A549 (cell line): ENCODE measurements around the gene LRRN4CL. TPM values are rescaled to one million over a fixed set of nuclear protein-coding genes. Genes with fewer than 3 reads are reported as not detected.
A peak's percentile ranks its signal among the peaks of the same experiment; 100 is the strongest.

Experiments used
- ATAC-seq, 2 experiments: fragments of 200-7000 bp in 1 of 2; fragments of >200 bp in 1 of 2; cut with Nextera tagmentation in 1 of 2; cut with Tn5 transposase in 1 of 2; 3 replicates each; pipeline versions ENCODE4 v1.8.0 to v1.9.1; 2018 to 2020; ENCODE audit warnings: mild to moderate bottlenecking in 1 of 2, moderate library complexity in 1 of 2
- CTCF ChIA-PET: fragments of 300-600 bp; sonication (Branson Sonifier 250); formaldehyde crosslinking; extraction: SDS; loops from one replicate; lab custom pipeline; 2021; ENCODE audit warnings: antibody characterized with exemption, inconsistent platforms; lab: Yijun Ruan, JAX
- POLR2A ChIA-PET: fragments of 350-600 bp; formaldehyde crosslinking; extraction: SDS; loops from one replicate; lab custom pipeline; 2021; ENCODE audit warnings: antibody characterized with exemption, inconsistent platforms; lab: Yijun Ruan, JAX
- DNase-seq, 2 experiments: peaks; one replicate each; pipeline versions ENCODE4 v3.0.0 to v3.0.0-alpha.2; 2011 to 2016; ENCODE audit warnings: low read depth in 1 of 2, low spot score in 1 of 2
- FAIRE-seq: peaks from 2 replicates; lab custom pipeline; 2011; peaks lifted over from hg19 to GRCh38; lab: Jason Lieb, UNC
- H3K27ac ChIP-seq, 2 experiments: fragments of >200 bp; sonication (Bioruptor Twin); formaldehyde crosslinking; 3 replicates each; pipeline ENCODE4 v1.5.1; 2016 to 2017
- H3K4me1 ChIP-seq: fragments of >200 bp; sonication (Bioruptor Twin); formaldehyde crosslinking; 3 replicates; pipeline ENCODE4 v1.6.1; 2016
- H3K4me2 ChIP-seq: fragments of >200 bp; sonication (Bioruptor Twin); formaldehyde crosslinking; 3 replicates; pipeline ENCODE4 v1.6.1; 2016
- H3K4me3 ChIP-seq: fragments of >200 bp; sonication (Bioruptor Twin); formaldehyde crosslinking; 3 replicates; pipeline ENCODE4 v1.5.1; 2016
- H3K9me3 ChIP-seq: fragments of >200 bp; sonication (Bioruptor Twin); formaldehyde crosslinking; 3 replicates; pipeline ENCODE4 v1.6.1; 2016
- CBX2 ChIP-seq: fragments of 200-600 bp; sonication (generic); IDR thresholded peaks from 2 replicates; pipeline ENCODE4 v1.6.1; 2016; ENCODE audit warnings: low read depth, mild to moderate bottlenecking, borderline replicate concordance
- CBX8 ChIP-seq: fragments of 200-600 bp; sonication (generic); IDR thresholded peaks from 2 replicates; pipeline ENCODE4 v1.6.1; 2016
- CEBPB ChIP-seq, 2 experiments: fragments of >200 bp in 1 of 2; sonication (Bioruptor Twin) in 1 of 2; formaldehyde crosslinking in 1 of 2; IDR thresholded peaks; 2 replicates each; pipeline ENCODE4 v1.6.1; 2012 to 2016
- CHD4 ChIP-seq: fragments of 200-600 bp; sonication (generic); IDR thresholded peaks from 2 replicates; pipeline ENCODE4 v1.6.1; 2016; ENCODE audit warnings: antibody characterized with exemption, mild to moderate bottlenecking, borderline replicate concordance
- E2F6 ChIP-seq: IDR thresholded peaks from 2 replicates; pipeline ENCODE4 v1.6.1; 2012; ENCODE audit warnings: low read depth, borderline replicate concordance
- EHMT2 ChIP-seq: fragments of 200-600 bp; sonication (generic); IDR thresholded peaks from 2 replicates; pipeline ENCODE4 v1.6.1; 2016; ENCODE audit warnings: antibody characterized with exemption, low read depth, mild to moderate bottlenecking, moderate library complexity
- HDAC2 ChIP-seq: fragments of 200-600 bp; sonication (generic); IDR thresholded peaks from 2 replicates; pipeline ENCODE4 v1.6.1; 2016
- HEYL ChIP-seq: fragments of 250-450 bp; sonication (Bioruptor Pico); IDR thresholded peaks from 2 replicates; pipeline ENCODE4 v1.8.0; 2021; ENCODE audit warnings: mild to moderate bottlenecking, moderate library complexity
- JUNB ChIP-seq: fragments of >200 bp; sonication (Bioruptor Twin); formaldehyde crosslinking; IDR thresholded peaks from 2 replicates; pipeline ENCODE4 v1.6.1; 2016
- NFE2L2 ChIP-seq: fragments of 150-350 bp; conservative IDR thresholded peaks from 2 replicates; pipeline ENCODE4 v1.6.1; 2014; ENCODE audit warnings: low read length
- RAD21 ChIP-seq, 2 experiments: fragments of >200 bp in 1 of 2; sonication (Bioruptor Twin) in 1 of 2; formaldehyde crosslinking in 1 of 2; IDR thresholded peaks in 1 of 2; conservative IDR thresholded peaks in 1 of 2; 2 replicates in 1 of 2; 3 replicates in 1 of 2; pipeline ENCODE4 v1.6.1; 2012 to 2018; ENCODE audit warnings: inconsistent platforms in 1 of 2
- TFCP2L1 ChIP-seq: fragments of 250-450 bp; sonication (Bioruptor Pico); IDR thresholded peaks from 2 replicates; pipeline ENCODE4 v1.5.0; 2021; ENCODE audit warnings: mild to moderate bottlenecking
- ZC3H11A ChIP-seq: fragments of 450-650 bp; IDR thresholded peaks from 2 replicates; pipeline ENCODE4 v1.6.1; 2014; ENCODE audit warnings: antibody characterized with exemption, mild to moderate bottlenecking
- ZFP36 ChIP-seq: fragments of 450-650 bp; IDR thresholded peaks from 2 replicates; pipeline ENCODE4 v1.6.1; 2014; ENCODE audit warnings: borderline replicate concordance; ENCODE audit not compliant: partially characterized antibody
- ZNF302 ChIP-seq: fragments of 250-450 bp; sonication (Bioruptor Pico); IDR thresholded peaks from 2 replicates; pipeline ENCODE4 v1.9.0; 2021; ENCODE audit warnings: inconsistent platforms, mild to moderate bottlenecking, moderate library complexity
- ZSCAN20 ChIP-seq: fragments of 250-450 bp; sonication (Bioruptor Pico); IDR thresholded peaks from 2 replicates; pipeline ENCODE4 v1.8.0; 2022; ENCODE audit warnings: mild to moderate bottlenecking, moderate library complexity
- WGBS: methylation state at CpG from one replicate; pipeline ENCODE4 v1.1.6; 2017; ENCODE audit errors: missing lambda C conversion rate; 5-methylcytosine and 5-hydroxymethylcytosine counted together
- polyA plus RNA-seq, 4 experiments: library from polyadenylated mRNA; depleted of rRNA in 3 of 4; stranded (reverse); fragments of >200 nt; fragmentation: RNase III in 1 of 4; extraction: RNeasy Plus Mini Kit Qiagen cat#74134 plus additional on column Dnase treatment in 1 of 4; gene quantifications; 2 replicates in 3 of 4; 3 replicates in 1 of 4; pipeline ENCODE4 v1.2.3, GENCODE V29; 2011 to 2017
- TF ChIP-seq, protein P1 (sequence below): fragments of 250-450 bp; sonication (Bioruptor Pico); IDR thresholded peaks from 2 replicates; pipeline ENCODE4 v1.5.0; 2021; ENCODE audit warnings: mild to moderate bottlenecking, moderate library complexity, borderline replicate concordance
- TF ChIP-seq, protein P2 (sequence below): fragments of >200 bp; sonication (Bioruptor Twin); formaldehyde crosslinking; IDR thresholded peaks from 3 replicates; pipeline ENCODE4 v1.5.1; 2016

The LRRN4CL gene
- polyA plus RNA-seq, 2 of the 4 experiments (the other 2 are of a cell fraction) = 0.03 to 0.04 TPM

DNA sequence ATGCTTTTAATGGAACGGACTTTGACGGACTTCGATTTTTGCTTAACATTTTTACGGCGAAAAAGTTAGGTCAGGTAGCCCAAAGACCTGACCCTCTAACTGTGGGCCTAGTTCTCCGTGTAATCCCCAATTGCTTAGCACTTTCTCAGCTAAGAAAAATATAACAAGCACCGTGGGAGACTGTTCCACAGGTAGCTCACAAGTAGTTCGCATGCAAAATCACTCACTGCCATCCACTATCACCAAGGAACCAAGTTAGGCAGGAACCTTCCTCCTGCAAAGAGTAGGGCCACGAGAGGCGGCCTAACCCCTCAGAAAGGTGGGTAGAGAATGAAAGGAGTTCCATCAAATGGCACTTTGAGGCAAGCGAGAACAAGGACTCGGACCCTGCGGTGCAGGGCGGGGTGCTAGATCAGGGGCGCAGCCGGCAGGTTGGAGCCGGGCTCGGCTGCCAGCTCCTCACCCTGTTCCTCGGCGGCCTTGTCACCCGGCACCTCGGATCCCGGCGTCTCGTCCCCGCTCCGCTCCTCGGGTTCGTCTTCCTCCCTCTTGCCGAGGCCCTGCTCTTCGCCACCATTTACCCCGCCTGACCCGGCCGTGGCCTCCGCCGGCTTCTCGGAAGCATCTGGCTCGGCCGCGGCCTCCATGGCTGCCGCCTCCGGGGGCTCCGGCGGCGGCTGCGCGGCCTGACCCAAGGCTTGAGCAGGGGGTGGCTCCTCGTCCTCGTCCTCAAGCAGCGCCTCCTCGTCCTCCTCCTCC, 37.0 kb upstream of the LRRN4CL start:
- CTCF ChIA-PET = interaction anchor here (1.1 to 3.1 kb wide), 7 partner anchors 15 to 59 kb away, joined by 3 to 15 read pairs (median 4); partner anchors contain the start of genes BSCL2 and GNG3
- POLR2A ChIA-PET = interaction anchor here (0.6 to 3.8 kb wide), 24 partner anchors 11 to 172 kb away, joined by 3 to 96 read pairs (median 10); partner anchors contain the start of genes B3GAT3, BSCL2, C11orf98 and CSKMT
- peak overlapping the region; percentile 78 for H3K4me3 ChIP-seq
- no peak for FAIRE-seq
- peak overlapping the region; percentile 97 for H3K27ac ChIP-seq
- ATAC-seq = no peak
- peak overlapping the region; percentile 92 for H3K4me2 ChIP-seq
- TF ChIP-seq CHD4 (no peak), ZFP36 (no peak), HDAC2 (no peak), ZC3H11A (no peak), EHMT2 (no peak), RAD21 (conservative IDR thresholded peaks at IDR 0.05 in 1 of 2, IDR thresholded peaks at IDR 0.05 in 1 of 2) (no peak), TFCP2L1 (CRISPR knock-in tag) (no peak), ZSCAN20 (CRISPR knock-in tag) (no peak), E2F6 (no peak), NFE2L2 (no peak), HEYL (CRISPR knock-in tag) (no peak), ZNF302 (CRISPR knock-in tag) (no peak), CBX8 (no peak), CEBPB (IDR thresholded peaks at IDR 0.05) (no peak)
- TF ChIP-seq, protein P1, sequence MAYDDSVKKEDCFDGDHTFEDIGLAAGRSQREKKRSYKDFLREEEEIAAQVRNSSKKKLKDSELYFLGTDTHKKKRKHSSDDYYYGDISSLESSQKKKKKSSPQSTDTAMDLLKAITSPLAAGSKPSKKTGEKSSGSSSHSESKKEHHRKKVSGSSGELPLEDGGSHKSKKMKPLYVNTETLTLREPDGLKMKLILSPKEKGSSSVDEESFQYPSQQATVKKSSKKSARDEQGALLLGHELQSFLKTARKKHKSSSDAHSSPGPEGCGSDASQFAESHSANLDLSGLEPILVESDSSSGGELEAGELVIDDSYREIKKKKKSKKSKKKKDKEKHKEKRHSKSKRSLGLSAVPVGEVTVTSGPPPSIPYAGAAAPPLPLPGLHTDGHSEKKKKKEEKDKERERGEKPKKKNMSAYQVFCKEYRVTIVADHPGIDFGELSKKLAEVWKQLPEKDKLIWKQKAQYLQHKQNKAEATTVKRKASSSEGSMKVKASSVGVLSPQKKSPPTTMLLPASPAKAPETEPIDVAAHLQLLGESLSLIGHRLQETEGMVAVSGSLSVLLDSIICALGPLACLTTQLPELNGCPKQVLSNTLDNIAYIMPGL (CRISPR knock-in tag) = no peak
- 2% methylated on average over 51 of the region's 51 CpGs for WGBS
- DNase-seq = no peak
- no peaks in the 10 kb centered on the region for H3K9me3 ChIP-seq
- peaks cover 21% of the 10 kb centered on the region for H3K4me1 ChIP-seq

- 1% methylated on average over 7 of the region's 7 CpGs for WGBS
- DNase-seq (no peak), ATAC-seq (no peak)
- H3K27ac ChIP-seq = peak overlapping the region; percentile 97
- peak overlapping the region; percentile 92 for H3K4me2 ChIP-seq
- peak overlapping the region; percentile 78 for H3K4me3 ChIP-seq
- no peak for TF ChIP-seq JUNB
- TF ChIP-seq, protein P2, sequence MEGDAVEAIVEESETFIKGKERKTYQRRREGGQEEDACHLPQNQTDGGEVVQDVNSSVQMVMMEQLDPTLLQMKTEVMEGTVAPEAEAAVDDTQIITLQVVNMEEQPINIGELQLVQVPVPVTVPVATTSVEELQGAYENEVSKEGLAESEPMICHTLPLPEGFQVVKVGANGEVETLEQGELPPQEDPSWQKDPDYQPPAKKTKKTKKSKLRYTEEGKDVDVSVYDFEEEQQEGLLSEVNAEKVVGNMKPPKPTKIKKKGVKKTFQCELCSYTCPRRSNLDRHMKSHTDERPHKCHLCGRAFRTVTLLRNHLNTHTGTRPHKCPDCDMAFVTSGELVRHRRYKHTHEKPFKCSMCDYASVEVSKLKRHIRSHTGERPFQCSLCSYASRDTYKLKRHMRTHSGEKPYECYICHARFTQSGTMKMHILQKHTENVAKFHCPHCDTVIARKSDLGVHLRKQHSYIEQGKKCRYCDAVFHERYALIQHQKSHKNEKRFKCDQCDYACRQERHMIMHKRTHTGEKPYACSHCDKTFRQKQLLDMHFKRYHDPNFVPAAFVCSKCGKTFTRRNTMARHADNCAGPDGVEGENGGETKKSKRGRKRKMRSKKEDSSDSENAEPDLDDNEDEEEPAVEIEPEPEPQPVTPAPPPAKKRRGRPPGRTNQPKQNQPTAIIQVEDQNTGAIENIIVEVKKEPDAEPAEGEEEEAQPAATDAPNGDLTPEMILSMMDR = no peak
- TF ChIP-seq CBX2 = no peak
- TF ChIP-seq, protein P1 (CRISPR knock-in tag) = no peak
- TF ChIP-seq, all 56 proteins: peak for 0
- H3K4me1 ChIP-seq = peaks cover 21% of the 10 kb centered on the region
- H3K9me3 ChIP-seq = no peaks in the 10 kb centered on the region
- CTCF ChIA-PET = interaction anchor here (1.9 to 3.1 kb wide), 2 partner anchors 10 to 18 kb away, joined by 6 to 9 read pairs; partner anchors contain the start of genes BSCL2 and GNG3
- POLR2A ChIA-PET = interaction anchor here (2.2 to 3.8 kb wide), 5 partner anchors 18 to 60 kb away, joined by 12 to 96 read pairs (median 43); partner anchors contain the start of genes BSCL2, C11orf98, CSKMT and GNG3
- no peak for FAIRE-seq
Observed at GRCh38 chr11:62725646-62726045, 36.3 kb upstream of the LRRN4CL start.
